ENCODE results near the gene OR7A5. TPM values are rescaled to one million over a fixed set of nuclear protein-coding genes. Genes with fewer than 3 reads are reported as not detected.

The OR7A5 gene
- total and polyA plus RNA-seq, 2 of the 8 experiments (the other 6 are each of a cell fraction or from before 2014, with no cell fraction given): not detected

GRCh38 chr19:14843578-14843977 lies 8.6 kb upstream of the OR7A5 start:
- no peaks in the 10 kb centered on the region for H3K4me1 ChIP-seq (replicated peaks in 1 of 4; ENCODE audit: control insufficient read depth in 3 of 4, insufficient read depth in 4 of 4, low read length in 3 of 4)
- H3K27ac ChIP-seq (ENCODE audit: low read depth, low read length): no peak overlapping the region
- H2AFZ ChIP-seq (ENCODE audit: low read length): no peak overlapping the region
- no peak overlapping the region for H3K4me3 ChIP-seq (ENCODE audit: extremely low read depth in 1 of 4, insufficient read depth in 2 of 4, low read depth in 3 of 4, low read length in 4 of 4)
- no peak overlapping the region for H2BK15ac ChIP-seq (ENCODE audit: low read length)
- no peak overlapping the region for H3K23ac ChIP-seq (ENCODE audit: insufficient read length)
- no peak overlapping the region for H4K8ac ChIP-seq (ENCODE audit: extremely low read depth, insufficient read depth, low read length)
- no peak overlapping the region for H3K4ac ChIP-seq (replicated peaks; ENCODE audit: insufficient read length, low read depth, low read length)
- DNase-seq (ENCODE audit: low read depth in 1 of 2, low spot score in 2 of 2): no peak
- no peak overlapping the region for H4K91ac ChIP-seq (replicated peaks; ENCODE audit: insufficient read length, low read length)
- H3K27me3 ChIP-seq (replicated peaks in 1 of 4; ENCODE audit: control insufficient read depth in 3 of 4, extremely low read depth in 1 of 4, insufficient read depth in 3 of 4, low read length in 3 of 4): no peaks in the 10 kb centered on the region
- no peak overlapping the region for H3K14ac ChIP-seq (ENCODE audit: insufficient read length)
- no peak overlapping the region for H2BK120ac ChIP-seq (replicated peaks; ENCODE audit: low read depth, low read length)
- H3K18ac ChIP-seq (ENCODE audit: extremely low read depth, low read length): no peak overlapping the region
- peaks cover 62 to 70% of the 10 kb centered on the region in 2 experiments for H3K9me3 ChIP-seq (ENCODE audit: insufficient read depth in 2 of 2, low read depth in 1 of 2, low read length in 1 of 2)
- H3K4me2 ChIP-seq (ENCODE audit: insufficient read depth in 1 of 2, low read depth in 2 of 2, low read length in 2 of 2): no peak overlapping the region
- H3K79me2 ChIP-seq (ENCODE audit: control insufficient read depth in 1 of 2, insufficient read depth in 2 of 2, low read length in 2 of 2): no peaks in the 10 kb centered on the region
- no peak for FAIRE-seq
- H3K9ac ChIP-seq (replicated peaks in 1 of 4; ENCODE audit: extremely low read depth in 1 of 4, low read depth in 3 of 4, low read length in 3 of 4): no peak overlapping the region
- H4K20me1 ChIP-seq (replicated peaks in 1 of 2; ENCODE audit: control insufficient read depth in 1 of 2, insufficient read depth in 2 of 2, low read length in 2 of 2): no peaks in the 10 kb centered on the region
- no peaks in the 10 kb centered on the region for H3K36me3 ChIP-seq (ENCODE audit: control insufficient read depth in 2 of 4, insufficient read depth in 4 of 4, low read length in 3 of 4)
- WGBS, 2 experiments (ENCODE audit: extremely low coverage in 1 of 2, insufficient coverage in 1 of 2, insufficient read length in 1 of 2, insufficient replicate concordance in 2 of 2, low coverage in 1 of 2, low lambda C conversion rate in 2 of 2, missing lambda C conversion rate in 1 of 2): 82% methylated on average over 6 of the region's 6 CpGs; no CpG with 5 or more reads in 1 of the 2 experiments
- no peak overlapping the region for H2BK12ac ChIP-seq (ENCODE audit: low read depth, low read length)
- H3K56ac ChIP-seq (replicated peaks; ENCODE audit: insufficient read length, low read depth, low read length): no peak overlapping the region
- H4K5ac ChIP-seq (ENCODE audit: insufficient read length, low read depth, low read length): no peak overlapping the region
- no peak overlapping the region for H2AK5ac ChIP-seq (ENCODE audit: low read depth, low read length)
- H3K23me2 ChIP-seq (ENCODE audit: low read depth, low read length): no peaks in the 10 kb centered on the region
- ChIA-PET POLR2A (ENCODE audit: partially characterized antibody) (no interaction called here), CTCF (ENCODE audit: partially characterized antibody) (no interaction called here)
- no peaks in the 10 kb centered on the region for H3K79me1 ChIP-seq (ENCODE audit: low read depth, low read length)
- no peak for TF ChIP-seq BRCA1 (IDR thresholded peaks at IDR 0.05; ENCODE audit: low read depth, low read length)
- TF ChIP-seq JUND (IDR thresholded peaks at IDR 0.05; ENCODE audit: low read length): no peak
- TF ChIP-seq SAP30 (IDR thresholded peaks at IDR 0.05; ENCODE audit: insufficient read depth, insufficient replicate concordance, low read length): no peak
- no peak for TF ChIP-seq CEBPB (IDR thresholded peaks at IDR 0.05; ENCODE audit: low read depth, low read length)
- no peak for TF ChIP-seq MAX (IDR thresholded peaks at IDR 0.05)
- no peak for TF ChIP-seq KDM1A (IDR thresholded peaks at IDR 0.05; ENCODE audit: borderline replicate concordance, low read length)
- no peak for TF ChIP-seq SP2 (IDR thresholded peaks at IDR 0.05; ENCODE audit: low read length)
- no peak for TF ChIP-seq EZH2 (IDR thresholded peaks at IDR 0.05; ENCODE audit: low read depth, low read length, severe bottlenecking)
- no peak for TF ChIP-seq BACH1 (IDR thresholded peaks at IDR 0.05; ENCODE audit: low read length)
- TF ChIP-seq SP1 (IDR thresholded peaks at IDR 0.05; ENCODE audit: low read depth, low read length): no peak
- no peak for TF ChIP-seq KDM5A (IDR thresholded peaks at IDR 0.05; ENCODE audit: low read length)
- H2BK5ac ChIP-seq (ENCODE audit: low read depth, low read length): no peak overlapping the region
- H2BK20ac ChIP-seq (ENCODE audit: low read length): no peak overlapping the region
